NCI-H82 treated with DMSO at 0.1 percent for 48 hours (cell line): ENCODE results near the gene PTTG1IP.

ENCODE experiments used
- DNase-seq: peaks from one replicate; lab custom pipeline; 2025; ENCODE audit not compliant: unreplicated experiment; lab: John Stamatoyannopoulos, UW

Gene PTTG1IP

DNA sequence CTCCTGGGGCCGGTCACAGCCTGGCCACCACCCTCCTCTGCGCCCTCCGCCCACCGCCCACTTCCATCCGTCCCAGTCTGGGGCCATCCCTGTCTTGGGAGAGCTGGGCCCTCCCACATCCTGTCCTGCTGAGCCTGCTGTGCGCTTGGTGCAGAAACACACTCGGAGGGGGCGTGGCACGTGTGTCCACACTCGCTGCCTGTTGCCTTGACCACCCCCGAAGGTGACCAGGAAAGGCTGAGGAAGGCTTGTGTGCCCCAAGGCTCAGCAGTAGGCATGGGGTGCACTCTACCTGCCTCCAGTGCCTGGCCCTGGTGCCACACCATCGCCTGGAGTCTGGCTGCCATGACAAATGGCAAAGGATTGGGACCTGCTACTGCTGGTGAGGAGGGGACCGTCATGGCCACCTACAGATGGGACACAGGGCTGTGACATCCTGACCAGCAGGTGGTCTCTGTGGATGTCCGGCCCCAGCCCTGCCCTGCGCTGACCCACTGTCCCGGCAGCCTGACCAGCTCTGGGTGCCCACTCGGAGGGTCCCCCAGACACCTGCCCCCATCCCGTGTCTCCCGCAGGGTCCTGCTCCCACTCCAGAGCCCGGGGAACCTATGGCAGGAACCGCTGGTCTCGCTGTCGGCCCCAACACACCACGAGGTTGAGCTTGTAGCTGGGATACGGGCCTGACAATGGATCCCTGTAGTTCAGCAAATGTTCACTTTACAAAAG lies 23.2 kb upstream of the PTTG1IP start:
- DNase-seq, result no peak

DNA sequence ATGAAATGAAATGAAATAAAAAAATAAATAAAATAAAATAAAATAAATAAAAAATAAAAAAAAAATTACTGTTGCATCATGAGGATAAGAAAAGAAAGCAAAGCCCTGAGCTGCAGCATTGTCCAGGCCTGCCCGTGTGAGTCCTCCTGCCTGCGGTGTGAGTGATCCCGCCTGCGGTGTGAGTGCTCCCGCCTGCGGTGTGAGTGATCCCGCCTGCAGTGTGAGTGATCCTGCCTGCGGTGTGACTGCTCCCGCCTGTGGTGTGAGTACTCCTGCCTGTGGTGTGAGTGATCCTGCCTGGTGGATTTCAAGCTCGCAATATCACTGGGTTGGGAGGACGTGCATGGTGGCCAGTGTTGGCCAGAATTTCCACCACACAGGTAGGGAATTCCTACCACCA lies 22.4 kb upstream of the PTTG1IP start:
- DNase-seq, result no peak

DNA sequence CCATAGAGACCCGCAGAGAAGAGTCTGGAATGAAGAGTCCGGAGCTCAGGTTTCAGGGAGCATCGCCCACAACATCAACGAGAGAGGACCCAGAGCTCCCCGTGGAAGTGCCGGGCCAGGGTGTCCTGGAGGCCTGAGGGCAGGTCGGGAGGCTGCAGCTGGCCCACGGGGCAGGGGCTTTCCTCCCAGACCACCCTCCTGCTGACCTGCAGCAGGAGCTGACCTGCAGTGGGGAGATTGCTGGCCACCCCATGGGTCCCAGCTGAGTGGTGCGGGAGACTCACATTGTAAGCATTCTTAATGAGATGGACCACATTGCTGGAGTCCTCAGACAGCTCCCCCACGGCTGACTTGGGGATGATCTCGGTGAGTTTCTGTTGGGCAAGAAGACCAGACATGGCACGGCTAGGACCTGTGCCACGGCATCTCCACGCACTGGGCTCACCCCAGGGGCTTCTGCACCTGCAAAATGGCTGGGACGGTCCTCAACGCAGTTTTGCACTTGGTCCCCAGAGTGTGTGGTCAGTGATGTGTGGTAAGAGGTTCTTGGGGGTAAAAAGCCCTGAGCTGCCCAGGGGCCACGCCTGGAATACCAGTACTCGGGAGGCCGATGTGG lies 21.3 kb upstream of the PTTG1IP start:
- DNase-seq, result no peak

DNA sequence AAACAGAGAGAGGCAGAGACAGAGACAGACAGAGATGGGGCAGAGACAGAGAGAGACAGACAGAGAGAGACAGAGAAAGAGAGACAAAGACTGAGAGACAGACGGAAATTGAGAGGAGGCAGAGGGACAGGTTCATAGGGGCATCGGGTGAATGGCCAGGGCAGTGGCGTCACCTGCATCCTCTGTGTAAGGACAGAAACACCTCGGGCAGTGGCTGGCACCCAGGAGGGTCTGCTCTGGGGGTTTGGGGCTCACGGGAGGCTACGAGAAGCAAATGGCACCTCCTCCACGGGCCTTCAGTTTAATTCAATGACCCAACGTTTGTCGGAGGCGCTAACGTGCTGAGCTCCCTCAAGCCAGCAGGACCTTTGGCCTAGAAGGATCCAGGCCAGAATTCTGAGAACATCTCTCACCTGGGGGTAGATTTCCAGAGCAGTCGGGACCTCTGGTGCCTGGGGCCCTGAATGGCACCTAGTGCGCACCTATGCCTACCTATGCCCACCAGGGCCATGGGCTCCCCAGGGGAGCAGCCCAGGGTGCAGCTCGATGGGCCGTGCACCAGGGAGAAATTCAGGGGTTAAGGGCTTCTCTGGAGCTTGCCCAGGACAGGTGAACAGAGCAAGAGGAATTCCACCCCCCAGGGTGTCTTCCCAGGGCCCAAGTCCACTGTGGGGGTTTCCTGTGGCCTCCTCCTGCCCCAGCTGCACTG lies 20.6 kb upstream of the PTTG1IP start:
- no peak for DNase-seq

DNA sequence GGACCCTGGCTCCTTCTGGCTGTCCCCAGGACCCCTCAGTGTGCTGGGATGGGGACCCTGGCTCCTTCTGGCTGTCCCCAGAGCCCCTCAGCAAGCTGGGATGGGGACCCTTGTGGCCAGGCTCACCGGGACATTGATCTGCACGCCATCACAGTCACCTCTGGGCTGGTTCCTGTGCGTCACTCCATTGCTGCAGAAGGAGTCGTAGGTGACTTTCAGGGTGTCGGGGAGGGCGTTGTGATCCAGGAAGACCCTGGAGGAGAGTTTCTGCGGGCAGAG lies 19.7 kb upstream of the PTTG1IP start:
- no peak for DNase-seq

DNA sequence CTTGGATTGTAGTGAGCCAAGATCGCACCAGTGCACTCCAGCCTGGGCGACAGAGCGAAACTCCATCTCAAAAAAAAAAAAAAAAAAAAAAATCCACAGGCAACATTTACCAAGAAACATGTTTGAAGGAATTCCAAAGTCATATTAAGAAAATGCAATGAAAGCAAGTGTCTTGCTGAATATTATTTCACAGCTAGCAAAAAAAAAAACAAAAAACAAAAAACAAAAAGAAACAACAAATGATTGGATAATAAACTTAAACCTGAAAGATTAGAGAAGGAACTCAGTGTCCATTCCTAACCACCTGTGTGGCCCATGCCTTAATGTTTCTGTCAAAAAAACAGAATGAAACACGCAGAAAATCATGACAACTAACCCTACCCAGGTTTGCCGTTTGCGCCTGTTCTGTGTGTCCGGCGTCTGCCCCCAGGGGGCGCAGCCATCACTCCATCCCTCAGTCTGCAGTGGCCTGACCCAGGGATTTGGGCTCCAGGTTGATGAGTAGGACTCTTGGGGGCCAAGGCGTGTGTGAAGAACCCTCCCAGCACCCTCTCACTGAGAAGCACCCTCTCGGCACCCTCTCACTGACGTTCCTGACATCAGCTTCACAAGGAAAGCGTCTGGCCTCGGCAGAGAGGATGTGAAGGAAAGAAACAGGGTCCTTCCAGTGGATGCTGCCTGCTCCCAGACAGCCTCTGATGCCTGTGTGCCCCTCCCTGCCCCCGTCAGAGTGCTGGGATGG lies 19.2 kb upstream of the PTTG1IP start:
- no peak for DNase-seq

DNA sequence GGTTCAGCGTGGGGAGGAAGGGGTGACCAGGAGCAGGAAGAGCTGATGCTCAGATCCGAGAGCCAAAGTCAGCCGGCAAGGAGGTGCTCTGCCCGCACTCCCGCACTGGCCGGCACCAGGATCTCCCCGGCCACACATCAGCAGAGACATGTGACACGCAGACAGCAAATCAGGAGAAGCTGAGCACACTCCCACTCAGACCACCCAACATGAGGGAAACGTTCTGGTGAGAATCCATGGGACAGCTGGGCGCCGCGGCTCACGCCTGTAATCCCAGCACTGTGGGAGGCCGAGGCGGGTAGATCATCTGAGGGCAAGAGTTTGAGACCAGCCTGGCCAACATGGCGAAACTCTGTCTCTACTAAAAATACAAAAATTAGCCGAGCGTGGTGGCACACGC lies 18.6 kb upstream of the PTTG1IP start:
- DNase-seq, result no peak

DNA sequence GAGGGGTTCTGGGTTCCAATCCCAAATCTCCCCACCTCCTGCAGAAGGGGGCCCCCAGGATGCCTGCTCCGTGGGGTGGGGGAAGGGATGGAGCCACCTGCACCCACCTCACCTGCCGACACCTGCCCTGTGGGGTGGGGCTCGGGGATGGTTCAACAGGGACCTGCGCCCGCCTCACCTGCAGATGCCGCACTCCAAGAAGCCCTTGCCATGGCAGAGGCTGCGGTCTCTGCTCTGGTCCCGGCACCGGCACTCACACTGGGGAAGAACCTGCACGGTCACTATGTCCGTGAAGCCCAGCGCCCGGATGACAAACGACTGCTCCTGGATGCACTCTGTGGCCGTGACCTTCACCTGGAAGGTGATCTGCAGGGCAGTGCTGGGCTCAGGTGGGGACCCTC lies 18.1 kb upstream of the PTTG1IP start:
- no peak for DNase-seq

DNA sequence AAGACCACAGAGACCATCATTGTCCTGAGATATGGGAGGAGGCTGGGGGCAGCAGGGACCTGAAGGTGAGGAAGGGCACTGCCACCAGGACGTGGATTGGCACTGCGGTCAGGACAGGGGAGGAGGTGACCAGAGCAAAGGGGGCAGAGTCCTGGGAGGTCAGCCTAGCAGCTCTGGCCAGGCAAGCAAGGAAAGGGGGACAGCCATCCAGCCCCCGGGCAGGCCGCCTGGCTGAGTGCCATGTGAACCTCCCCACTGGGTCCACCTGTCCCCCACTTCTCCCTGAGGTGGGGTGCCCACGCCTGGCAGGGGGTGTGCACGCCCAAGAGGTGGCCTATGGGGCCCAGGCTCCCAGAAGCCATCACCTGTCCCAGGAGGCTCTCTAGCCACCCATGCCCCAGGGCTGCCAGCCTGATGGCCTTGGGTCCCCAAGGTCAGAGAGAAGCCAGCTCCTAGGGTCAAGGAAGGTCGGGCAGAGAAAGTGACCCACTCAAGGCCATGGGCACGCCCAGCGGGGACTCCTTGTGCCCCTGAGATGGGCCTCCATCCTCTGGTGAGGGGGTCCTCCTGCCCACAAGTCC lies 17.6 kb upstream of the PTTG1IP start:
- no peak for DNase-seq

DNA sequence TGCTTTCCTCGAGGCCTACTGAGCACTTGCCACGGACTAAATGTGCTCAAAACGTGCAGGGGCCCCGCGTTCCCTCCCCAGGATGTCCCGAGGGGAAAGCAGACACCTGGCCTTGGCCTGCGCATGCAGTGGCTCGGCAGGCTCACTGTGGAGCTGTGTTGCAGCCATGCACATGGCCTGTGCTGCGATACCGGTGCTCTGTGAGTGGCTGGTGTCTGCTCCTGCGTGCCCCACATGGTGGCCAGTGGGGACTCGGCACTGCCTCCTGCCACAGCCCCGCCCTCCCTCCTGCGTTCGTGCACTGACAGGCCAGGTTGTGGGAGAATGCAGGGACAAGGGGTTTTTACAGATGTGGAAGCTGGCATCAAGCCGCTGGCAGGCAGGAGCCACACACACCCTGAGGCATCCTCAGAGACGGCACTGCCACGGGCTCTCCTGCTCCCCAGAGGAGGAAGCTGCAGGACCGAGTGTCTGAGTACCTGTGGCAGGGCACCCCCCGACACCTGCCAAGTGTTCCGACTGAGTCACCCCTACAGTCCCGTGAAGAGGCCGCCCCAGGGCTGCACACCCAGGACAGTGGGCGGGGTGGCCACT lies 16.9 kb upstream of the PTTG1IP start:
- no peak for DNase-seq

DNA sequence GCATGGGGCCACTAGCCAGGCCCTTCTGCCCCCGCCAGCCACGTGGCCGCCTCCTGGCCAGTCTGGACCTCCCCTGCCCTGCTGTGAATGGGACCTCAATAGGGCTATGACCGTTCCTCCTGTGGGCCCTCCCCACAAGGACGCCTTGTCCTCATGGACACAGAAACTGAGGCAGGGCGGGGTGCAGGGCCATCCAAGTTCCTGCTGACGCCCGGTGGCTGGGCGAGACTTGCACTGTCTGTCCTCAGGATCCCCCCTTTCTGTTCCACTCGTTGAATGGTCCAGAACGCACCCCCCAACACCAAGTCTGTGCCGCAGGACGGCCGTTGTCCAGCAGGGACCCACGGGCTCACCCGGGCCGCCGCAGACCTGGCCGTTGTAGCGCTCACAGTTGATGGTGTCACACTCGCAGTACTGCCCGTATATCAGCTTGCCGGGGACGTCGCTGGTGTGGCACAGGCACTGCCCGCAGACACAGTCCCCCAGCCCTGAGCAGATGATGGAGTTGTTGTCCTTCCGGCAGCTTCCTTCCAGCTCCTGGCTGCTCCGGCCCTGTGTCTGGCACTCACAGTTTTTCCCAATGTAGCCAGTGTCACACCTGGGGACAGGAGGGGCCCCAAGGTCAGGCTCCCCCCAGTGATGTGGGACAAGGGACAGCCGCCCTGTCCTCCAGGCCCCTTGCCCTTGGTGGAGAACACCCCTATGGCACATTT lies 16.3 kb upstream of the PTTG1IP start:
- no peak for DNase-seq

DNA sequence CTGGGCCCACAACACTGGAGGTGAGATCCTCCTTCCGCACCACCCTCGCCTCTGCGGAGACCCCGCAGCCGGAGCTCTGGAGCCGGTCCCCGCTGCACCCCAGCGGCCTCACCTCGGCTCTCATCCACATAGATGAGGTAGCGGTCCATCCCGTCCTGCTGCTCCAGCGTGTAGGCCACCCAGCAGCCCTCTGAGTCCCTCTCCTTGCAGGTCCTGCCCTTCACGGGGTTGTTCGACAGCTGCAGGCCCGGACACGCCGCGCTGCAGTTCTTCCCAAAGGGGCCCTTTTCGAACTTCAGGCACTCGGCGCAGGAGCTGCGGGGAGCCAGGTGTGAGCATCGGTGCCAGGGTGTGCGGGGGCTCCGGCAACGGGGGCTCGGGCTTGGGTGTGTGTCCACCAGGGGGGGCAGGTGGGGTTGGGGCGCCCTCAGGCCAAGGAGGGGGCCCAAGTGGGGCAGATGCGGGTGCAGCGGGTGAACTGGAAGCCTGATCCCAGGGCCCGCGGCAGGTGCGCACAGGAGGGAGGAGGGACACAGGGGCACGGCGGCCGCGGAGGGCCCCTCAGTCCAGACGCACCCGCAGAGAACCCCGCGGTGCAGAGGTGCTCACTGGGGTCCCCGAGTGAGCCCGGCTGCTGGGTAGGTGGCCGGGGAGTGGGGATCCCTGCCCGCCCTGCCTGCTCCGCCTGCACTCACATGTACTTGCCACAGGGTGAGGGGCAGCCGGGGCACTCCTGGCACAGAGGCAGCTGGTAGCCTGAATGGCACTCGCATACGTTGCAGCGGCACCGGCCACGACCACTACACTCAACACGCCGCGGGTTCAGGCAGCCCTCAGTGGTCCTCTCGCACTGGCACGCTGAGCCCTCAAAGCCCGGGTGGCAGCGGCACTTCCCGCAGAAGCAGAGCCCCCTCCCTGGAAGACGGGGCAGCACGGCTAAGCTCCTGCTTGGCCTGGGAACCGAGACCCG lies 15.4 kb upstream of the PTTG1IP start:
- DNase-seq, result no peak

DNA sequence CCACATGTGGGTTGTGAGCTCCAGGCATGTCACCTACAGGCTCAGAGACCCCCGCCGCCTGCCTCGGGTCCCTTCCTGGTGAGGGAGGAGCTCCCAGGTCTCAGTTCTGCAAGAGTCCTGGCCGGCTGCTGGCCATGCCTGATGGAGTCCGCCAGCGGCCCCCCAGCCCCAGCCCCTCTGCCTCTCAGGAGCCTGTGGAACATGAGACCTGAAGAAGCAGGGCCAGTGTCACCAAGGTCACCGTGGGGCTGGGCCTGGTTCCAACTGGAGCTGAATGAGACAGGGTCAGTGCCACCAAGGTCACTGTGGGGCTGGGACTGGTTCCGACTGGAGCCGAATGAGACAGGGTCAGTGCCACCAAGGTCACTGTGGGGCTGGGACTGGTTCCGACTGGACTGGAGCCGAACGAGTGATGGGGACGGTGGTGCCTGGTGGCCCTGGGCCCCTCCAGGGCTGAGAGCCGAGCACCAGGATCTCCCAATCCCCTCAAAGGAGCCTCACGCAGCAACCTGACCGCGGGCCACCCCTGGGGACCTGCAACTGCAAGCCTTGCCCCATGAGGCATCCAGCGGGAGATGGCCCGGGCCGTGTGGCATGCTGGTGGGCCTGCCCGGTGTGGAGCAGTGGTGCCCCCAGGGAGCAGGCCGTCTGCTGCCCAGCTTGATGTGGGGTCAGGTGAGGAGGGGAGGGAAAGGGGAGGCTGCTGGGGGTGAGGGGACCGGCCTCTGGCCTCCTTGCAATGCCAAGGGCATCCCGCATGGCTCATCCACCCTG lies 14.5 kb upstream of the PTTG1IP start:
- no peak for DNase-seq

DNA sequence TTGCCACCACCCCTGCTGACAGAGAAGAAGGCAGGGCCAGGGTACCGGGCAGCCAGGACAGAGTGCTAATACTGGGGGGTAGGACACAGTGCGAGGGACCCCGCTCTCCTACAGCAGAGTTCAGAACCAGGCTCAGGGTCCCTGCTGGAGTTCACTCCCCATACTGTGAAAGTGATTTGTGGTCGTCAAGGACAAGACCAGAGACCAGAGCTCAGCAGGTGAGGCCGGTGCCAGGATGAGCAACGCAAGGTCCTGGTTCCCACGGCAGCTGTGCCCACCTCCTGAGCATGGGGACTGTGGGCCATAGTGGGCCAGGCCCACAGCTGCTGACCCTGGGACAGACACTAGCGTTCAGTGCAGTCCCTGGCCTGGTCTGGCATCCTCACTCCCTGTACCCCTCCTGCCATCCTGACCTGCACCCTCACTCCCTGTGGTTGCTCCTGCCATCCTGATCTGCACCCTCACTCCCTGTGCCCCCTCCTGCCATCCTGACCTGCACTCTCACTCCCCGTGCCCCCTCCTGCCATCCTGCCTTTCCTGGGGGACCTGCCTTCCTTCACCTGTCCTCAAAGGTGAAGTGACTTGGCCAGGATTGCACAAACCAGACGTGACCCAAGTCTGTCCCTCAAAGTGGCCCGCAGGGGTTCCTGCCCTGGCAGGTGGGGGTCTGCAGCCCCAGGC lies 13.8 kb upstream of the PTTG1IP start:
- no peak for DNase-seq

DNA sequence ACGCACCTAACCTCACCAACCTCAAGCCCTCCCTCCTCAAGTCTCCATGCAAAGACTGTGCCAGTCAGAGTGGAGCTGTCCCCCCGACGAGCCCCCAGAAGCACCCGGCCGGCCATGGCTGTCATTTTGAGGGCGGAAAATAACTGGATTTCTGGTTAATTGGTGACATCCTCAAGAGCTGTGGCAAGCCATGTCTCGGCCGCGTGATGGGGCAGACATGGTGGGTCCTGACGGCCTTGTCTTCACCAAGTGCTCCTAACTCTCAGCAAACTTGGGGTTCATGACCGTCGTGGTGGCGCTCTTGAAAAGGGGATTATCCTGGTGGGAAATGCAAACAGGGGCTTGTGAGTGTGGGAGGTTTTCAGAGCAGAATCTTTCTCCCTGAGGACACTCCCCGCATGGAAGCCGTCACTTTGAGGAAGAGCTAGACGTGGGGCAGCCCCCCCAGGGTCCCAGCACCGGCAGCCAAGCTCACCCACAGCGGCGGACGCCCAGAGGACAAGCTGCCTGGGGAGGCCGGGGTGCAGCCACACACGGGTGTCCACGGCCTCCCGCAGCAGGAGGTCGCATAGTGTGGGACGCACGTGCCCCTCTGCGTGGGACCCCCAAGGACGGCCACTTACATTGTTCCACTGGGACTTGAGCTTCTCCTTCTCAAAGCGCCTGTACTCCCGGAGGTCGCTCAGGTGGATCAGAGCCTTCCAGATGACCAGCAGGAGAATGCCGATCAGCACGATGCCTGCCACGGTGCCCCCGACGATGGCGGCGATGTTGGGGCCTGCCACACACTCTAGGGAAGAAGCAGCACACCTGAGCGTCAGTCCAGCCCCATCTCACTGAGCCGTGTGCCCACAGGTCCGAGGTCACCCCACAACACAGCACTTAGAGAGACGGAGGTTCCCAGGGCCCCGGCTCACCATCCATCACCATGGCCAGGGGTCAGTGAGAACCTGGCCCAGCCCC lies 12.9 kb upstream of the PTTG1IP start:
- DNase-seq, result no peak

DNA sequence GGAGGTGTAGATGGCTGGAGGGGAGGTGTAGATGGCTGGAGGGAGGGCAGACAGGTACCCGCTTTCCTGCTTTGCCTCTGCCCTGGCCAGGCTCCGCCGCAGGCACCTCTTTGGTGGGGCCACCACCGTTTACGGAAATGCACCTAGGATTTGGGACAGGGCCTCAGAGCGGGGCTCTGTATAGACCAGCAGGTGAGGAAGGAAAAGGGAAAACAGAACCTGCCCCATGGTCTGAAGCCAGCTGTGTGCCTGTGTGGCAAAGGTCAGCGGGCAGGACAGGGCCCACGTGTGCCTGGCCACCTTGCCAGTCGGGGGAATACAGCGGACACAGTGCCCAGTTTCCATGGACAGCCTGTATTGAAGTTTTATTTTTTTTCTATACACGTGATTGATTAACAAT lies 12.1 kb upstream of the PTTG1IP start:
- no peak for DNase-seq

DNA sequence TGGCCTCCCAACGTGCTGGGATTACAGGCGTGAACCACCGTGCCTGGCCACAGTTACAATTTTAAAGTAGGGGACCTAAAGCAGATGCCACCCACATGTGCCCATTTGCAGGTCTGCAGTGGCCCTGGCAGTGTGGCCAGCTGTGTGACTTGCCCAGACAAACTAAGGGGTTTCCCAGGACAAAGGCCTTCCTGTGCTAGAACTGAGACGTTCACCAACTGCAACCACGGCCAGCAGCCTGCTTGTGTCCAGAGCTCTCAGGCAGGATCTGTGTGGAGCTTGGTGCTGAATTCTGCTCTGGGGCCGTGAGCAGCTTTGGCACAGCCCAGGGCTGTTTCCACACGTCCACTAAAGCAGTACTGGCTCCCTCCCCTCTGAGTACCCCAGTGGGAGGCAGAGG lies 10.6 kb upstream of the PTTG1IP start:
- DNase-seq, result no peak
